HG03575 (cell line): ENCODE results near the gene CBLC.
"Not testable (repeated sequence)": the region's sequence is repeated elsewhere in the genome, so short reads cannot be mapped to it uniquely, and the experiment has no call there.

ENCODE experiments used
- ATAC-seq: cut with Tn5 transposase; IDR thresholded peaks from one replicate; pipeline ENCODE4 v1.9.1; 2021; ENCODE audit not compliant: unreplicated experiment, insufficient number of reproducible peaks, low FRiP score; ENCODE audit errors: extremely low read depth

CBLC gene

DNA sequence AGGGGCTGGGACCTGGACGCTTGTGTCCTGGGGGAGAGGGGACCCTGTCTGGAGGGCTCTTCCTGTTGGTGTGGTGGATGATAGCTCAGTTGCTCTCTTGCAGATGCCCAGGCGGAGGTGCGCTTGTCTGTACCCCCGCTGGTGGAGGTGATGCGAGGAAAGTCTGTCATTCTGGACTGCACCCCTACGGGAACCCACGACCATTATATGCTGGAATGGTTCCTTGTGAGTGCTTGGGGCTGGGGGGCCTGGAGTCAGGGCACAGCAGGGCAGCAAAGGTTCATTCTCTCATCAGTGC lies 33.4 kb downstream of the CBLC start:
- ATAC-seq: no peak

DNA sequence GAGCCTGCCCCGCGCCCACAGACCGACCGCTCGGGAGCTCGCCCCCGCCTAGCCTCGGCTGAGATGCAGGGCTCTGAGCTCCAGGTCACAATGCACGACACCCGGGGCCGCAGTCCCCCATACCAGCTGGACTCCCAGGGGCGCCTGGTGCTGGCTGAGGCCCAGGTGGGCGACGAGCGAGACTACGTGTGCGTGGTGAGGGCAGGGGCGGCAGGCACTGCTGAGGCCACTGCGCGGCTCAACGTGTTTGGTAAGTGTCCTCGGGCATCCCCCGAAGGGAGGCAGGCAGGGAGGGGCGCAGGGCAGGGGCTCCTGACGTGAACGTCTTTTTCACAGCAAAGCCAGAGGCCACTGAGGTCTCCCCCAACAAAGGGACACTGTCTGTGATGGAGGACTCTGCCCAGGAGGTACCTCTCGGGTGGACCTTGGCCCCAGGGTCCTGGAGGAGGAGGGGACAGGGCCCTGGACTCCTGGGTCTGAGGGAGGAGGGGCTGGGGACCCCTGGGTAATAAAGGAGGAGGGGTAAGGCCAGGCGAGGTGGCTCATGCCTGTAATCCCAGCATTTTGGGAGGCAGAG lies 34.5 kb downstream of the CBLC start:
- ATAC-seq: no peak

DNA sequence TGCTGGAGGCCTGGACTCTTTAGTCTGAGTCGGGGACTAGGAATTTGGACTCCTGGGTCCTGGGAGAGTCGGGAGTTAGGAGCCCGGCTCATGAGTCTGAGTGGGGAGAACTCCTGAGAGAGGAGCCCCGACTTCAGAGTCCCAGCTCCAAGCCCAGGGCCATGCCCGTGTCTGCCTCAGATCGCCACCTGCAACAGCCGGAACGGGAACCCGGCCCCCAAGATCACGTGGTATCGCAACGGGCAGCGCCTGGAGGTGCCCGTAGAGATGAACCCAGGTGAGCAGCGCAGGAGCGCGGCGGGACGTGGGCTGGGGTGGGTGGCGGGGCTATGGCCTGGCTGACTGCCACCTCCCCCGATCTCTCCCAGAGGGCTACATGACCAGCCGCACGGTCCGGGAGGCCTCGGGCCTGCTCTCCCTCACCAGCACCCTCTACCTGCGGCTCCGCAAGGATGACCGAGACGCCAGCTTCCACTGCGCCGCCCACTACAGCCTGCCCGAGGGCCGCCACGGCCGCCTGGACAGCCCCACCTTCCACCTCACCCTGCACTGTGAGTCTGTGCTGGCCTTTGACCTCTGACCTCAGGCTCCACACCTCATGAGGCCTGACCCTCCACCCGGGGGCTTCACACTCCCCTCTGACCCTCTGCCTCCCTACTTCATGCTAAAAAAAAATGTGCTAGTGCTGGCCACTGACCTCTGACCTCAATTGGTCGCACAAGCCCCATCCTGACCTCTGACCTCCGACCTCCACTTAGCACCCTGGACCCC lies 35.6 kb downstream of the CBLC start:
- ATAC-seq: no peak

DNA sequence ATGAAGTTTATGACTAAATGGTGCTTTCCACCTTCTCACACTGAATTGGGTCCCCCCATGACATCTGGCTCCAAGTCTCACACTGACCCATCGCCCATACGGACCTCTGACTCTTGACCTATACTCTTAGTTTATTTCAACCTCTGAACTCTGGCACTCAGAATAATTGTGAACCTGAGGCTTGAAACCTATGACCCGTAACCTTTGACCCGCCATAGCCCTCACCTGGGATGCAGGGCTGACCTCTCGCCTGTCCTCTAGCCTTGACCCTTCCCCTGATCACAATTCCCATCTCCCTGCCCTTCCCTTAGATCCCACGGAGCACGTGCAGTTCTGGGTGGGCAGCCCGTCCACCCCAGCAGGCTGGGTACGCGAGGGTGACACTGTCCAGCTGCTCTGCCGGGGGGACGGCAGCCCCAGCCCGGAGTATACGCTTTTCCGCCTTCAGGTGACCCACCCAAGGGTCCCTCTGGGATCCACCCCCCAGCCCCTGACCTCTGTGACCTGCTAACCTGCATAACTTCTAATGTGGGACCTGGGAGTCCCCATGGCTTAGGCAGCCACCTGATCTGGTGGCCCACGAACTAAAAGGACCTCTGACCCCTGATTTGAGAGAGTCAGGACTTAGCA lies 36.3 kb downstream of the CBLC start:
- ATAC-seq: no peak

DNA sequence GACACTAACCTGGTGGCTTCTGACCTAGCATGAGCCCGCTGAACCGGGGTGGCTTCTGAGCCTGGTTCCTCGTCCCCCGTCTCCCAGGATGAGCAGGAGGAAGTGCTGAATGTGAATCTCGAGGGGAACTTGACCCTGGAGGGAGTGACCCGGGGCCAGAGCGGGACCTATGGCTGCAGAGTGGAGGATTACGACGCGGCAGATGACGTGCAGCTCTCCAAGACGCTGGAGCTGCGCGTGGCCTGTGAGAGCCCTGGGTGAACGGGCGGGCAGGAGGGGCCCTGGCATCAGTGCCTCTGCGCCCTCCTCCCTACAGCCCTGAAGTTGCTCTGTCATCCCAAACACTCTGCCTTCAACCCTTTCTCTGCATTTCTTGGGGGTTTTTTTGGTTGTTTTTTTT lies 36.8 kb downstream of the CBLC start:
- no peak for ATAC-seq

DNA sequence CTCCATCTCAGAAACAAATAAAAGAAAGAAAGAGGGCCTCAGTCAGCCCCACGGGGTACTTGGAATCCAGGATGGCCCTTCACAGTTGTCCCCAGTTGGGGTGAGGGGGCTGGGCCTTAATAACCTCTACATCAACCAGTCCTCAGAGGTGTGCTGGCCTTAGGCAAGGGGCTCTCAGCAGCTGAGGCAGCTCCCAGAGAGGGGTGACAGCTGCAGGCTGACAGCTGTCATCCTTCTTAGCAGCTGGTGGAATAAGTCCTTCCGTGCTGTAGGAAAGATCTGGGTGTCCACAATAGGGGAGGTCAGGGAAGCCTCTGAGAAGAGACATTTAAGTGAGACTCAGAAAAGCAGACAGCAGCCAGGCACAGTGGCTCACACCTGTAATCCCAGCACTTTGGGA lies 38.6 kb downstream of the CBLC start:
- ATAC-seq: no peak

DNA sequence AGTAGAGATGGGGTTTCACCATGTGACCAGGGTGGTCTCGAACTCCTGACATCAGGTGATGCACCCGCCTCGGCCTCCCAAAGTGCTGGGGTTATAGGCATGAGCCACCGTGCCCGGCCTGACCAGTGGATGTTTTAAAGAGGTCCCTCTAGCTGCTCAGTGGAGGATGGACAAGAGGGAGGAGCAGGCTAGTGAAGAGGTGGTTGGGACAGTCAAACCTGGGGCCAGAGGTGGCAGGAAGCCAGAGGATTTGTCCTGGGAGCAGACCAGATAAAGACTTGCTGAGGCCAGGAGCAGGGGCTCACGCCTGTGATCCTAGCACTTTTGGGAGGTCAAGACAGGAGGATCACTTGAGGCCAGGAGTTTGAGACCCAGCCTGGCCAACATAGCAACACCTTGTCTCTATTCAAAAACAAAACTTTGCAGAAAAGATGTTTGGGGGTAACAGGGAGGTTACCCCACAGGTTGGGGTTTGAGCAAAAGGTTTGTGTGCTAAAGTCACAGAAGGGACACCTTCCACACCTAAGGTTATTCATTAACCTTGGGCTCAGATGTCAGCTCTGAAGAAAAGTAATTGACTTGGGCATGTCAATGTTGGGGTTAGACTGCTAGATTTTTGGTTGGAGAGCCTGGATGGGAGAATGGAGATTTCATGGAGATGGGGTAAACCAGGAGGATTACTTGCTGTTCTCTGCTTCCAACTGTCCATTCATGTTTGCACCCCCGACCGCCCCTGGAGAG lies 40.2 kb downstream of the CBLC start:
- ATAC-seq: no peak

DNA sequence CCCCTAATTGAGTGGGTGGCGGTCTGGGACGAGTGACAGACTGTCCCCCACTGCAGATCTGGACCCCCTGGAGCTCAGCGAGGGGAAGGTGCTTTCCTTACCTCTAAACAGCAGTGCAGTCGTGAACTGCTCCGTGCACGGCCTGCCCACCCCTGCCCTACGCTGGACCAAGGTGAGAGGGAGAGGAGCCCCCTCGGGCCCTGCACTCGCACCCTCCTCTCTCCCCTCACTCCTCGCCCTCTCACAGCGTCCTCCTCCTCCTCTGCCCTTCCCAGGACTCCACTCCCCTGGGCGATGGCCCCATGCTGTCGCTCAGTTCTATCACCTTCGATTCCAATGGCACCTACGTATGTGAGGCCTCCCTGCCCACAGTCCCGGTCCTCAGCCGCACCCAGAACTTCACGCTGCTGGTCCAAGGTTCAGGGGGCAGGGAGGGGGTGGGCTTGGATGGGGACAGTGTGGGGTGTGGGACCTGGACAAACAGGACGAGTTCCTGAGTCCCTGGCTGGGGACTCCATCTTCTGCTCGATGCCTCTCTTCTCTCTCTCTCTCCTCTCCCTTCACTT lies 40.9 kb downstream of the CBLC start:
- ATAC-seq: no peak

DNA sequence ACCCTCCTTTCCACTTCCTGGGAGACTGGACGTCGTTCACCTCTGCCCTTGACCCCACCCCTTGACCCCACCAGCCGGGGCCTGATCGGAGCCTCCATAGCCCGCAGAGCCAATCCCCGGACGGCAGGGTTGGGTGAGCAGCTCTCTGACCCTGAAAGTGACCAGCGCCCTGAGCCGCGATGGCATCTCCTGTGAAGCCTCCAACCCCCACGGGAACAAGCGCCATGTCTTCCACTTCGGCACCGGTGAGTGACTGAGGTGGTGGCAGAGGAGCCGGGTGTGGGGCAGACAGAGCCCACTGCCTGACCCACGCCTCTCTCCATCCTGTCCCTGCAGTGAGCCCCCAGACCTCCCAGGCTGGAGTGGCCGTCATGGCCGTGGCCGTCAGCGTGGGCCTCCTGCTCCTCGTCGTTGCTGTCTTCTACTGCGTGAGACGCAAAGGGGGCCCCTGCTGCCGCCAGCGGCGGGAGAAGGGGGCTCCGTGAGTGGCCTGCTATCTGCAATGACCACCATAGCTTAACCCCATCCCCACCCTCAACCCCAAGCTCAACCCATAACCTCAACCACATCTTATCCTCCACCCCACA lies 41.6 kb downstream of the CBLC start:
- no peak for ATAC-seq

DNA sequence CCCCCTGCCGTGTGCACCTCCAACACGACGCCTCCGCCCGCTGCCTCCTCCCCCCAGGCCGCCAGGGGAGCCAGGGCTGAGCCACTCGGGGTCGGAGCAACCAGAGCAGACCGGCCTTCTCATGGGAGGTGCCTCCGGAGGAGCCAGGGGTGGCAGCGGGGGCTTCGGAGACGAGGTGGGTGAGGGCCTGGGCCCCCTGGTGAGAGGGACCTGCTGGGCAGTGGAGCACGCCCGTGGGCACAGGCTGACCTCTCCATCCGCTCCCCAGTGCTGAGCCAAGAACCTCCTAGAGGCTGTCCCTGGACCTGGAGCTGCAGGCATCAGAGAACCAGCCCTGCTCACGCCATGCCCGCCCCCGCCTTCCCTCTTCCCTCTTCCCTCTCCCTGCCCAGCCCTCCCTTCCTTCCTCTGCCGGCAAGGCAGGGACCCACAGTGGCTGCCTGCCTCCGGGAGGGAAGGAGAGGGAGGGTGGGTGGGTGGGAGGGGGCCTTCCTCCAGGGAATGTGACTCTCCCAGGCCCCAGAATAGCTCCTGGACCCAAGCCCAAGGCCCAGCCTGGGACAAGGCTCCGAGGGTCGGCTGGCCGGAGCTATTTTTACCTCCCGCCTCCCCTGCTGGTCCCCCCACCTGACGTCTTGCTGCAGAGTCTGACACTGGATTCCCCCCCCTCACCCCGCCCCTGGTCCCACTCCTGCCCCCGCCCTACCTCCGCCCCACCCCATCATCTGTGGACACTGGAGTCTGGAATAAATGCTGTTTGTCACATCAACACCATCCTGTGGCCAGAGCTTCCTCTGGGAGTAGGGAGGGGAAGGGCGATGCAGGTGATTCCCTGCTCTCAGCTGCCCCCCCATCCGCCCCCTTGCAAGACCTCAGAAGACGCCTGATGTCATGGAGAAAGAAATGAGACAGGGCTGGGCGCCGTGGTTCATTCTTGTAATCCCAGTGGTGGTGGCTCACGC lies 43.2 kb downstream of the CBLC start:
- ATAC-seq: no peak

DNA sequence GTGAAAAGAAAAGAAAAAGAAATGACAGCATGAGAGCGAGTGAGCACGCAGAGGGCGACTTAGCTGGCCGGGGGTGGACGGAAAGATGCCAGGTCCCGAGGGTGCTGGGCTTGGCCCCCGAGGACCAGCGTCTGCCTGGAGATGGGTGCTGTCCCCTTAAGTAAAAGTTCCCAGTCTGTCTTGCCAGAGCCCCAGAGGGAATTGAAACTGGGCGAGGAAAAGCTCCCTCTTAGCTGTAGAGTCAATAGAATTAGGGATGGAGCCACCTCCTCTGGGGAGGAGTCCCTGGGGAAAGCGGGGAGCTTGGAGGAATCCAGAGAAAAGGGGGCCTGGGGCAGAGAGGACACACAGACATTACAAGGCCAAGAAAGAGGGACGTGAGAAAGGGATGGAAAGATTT lies 44.5 kb downstream of the CBLC start:
- ATAC-seq: no peak

DNA sequence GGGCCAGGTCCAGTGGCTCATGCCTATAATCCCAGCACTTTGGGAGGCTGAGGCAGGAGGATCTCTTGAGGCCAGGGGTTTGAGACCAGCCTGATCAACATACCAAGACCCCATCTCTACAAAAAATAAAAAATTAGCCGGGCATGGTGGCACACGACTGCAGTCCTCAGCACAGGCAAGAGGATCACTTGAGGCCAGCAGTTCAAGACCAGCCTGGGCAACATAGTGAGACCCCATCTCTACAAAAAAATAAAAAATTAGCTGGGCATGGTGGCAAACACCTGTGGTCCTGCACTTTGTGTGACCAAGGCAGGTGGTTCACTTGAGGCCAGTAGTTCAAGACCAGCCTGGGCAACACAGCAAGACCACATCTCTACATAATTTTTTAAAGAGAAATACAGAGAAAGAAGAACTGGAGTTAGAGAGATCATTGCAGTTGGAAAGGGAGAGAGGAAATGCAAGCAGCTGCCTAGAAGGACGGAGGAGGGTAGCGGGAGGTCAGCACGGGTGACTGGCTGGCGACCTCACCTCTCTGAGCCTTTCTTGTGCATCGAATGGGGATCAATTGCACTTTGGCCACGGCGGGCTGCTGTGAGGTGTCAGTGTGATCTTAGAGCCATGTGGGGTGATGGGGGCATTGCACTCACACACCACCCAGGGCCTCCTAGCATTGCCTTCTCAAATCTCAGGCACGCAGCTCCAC lies 45.1 kb downstream of the CBLC start:
- ATAC-seq: no peak

DNA sequence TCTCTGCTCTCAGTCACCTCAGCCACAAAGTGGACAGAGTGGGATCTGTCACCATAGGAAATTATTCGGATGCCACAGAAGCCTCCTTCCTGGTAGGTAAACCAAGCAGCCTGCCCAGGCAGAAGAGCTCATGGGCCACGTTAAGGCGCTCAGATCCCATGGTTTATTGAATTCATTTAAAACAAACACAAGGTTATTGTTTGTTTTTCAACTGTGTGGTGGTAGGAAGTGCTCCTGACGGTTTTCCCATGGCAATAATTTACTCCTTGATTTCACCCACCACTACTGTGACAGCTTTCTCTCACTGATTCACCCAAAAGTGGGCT lies 45.6 kb downstream of the CBLC start:
- ATAC-seq: no peak

DNA sequence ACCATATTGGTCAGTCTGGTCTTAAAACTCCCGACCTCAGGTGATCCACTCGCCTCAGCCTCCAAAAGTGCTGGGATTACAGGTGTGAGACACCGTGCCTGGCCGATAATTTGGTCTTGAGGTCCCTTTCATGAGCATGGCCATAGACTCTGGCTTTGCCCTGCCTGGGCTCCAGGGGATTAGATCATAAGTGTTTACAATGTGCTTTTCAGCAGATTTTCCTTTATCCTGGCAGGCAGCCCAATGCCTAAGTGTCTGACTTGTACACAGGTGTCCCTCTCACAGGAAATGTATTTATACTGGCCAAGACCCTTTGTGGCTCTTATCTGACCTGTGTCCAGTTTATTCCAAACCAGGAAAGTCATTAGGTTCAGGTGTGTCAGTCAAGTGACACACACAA lies 47.1 kb downstream of the CBLC start:
- no peak for ATAC-seq

DNA sequence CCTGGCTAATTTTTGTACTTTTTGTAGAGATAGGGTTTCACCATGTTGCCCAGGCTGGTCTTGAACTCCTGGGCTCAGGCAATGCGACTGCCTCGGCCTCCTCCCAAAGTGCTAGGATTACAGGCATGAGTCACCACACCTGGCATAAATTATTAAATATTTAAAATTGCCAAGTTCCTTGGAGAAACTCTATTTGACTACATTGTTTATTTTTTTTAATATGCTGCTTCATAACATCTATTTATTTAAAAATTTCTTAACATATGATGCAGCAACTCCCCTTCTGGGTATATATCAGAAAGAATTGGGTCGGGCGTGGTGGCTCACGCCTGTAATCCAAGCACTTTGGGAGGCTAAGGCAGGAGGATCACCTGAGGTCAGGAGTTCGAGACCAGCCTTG lies 55.2 kb downstream of the CBLC start:
- ATAC-seq: not testable (repeated sequence)

DNA sequence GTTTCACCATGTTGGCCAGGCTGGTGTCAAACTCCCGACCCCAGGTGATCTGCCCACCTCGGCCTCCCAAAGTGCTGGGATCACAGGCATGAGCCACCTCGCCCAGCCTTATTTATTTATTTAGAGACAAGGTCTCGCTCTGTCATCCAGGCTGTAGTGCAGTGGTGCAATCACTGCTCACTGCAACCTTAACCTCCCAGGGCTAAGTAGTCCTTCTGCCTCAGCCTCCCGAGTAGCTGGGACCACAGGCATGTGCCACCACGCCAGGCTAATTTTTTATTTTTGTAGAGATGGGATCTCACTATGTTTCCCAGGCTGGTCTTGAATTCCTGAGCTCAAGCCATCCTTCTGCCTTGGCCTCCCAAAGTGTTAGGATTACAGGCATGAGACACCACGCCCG lies 56.7 kb downstream of the CBLC start:
- not testable (repeated sequence) for ATAC-seq

DNA sequence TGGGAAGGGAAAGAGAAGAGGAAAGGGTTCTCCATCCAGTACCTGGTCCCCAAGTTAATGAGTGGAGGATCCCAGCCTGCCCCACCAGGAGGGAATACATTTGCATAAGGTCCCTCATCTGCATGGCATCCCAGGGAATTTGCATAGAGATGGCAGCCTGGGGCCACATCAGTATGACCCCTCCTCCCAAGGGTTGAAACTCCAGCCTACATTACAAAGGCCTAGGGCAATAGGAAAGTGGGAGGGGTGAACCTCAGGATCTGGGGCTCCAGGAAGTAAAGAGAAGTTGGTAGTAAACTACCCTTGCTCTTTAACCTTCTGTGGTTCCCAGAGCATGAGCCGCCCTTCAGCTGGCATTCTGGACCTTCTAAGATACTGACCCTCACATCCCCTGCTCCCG lies 61.6 kb downstream of the CBLC start:
- no peak for ATAC-seq

DNA sequence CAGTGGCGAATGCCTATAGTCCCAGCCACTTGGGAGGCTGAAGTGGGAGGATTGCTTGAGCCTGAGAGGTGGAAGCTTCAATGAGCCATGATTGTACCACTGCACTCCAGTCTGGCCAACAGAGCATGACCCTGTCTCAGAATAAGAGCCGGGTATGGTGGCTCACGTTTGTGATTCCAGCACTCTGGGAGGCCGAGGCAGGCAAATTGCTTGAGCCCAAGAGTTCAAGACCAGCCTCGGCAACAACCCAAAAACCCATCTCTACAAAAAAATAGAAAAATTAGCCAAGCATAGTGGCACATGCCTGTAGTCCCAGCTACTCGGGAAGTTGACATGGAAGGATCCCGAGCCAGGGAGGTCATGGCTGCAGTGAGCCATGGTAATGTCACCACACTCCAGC lies 63.1 kb downstream of the CBLC start:
- no peak for ATAC-seq
